GM19238 (cell line): Measurements from ENCODE around the gene SRR.
"Not testable (repeated sequence)": the region's sequence is repeated elsewhere in the genome, so short reads cannot be mapped to it uniquely, and the experiment has no call there.

ENCODE experiments used
- DNase-seq: peaks from one replicate; pipeline ENCODE4 v3.0.0; 2011; ENCODE audit warnings: low spot score; ENCODE audit not compliant: insufficient read length

SRR gene, protein sequence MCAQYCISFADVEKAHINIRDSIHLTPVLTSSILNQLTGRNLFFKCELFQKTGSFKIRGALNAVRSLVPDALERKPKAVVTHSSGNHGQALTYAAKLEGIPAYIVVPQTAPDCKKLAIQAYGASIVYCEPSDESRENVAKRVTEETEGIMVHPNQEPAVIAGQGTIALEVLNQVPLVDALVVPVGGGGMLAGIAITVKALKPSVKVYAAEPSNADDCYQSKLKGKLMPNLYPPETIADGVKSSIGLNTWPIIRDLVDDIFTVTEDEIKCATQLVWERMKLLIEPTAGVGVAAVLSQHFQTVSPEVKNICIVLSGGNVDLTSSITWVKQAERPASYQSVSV

DNA sequence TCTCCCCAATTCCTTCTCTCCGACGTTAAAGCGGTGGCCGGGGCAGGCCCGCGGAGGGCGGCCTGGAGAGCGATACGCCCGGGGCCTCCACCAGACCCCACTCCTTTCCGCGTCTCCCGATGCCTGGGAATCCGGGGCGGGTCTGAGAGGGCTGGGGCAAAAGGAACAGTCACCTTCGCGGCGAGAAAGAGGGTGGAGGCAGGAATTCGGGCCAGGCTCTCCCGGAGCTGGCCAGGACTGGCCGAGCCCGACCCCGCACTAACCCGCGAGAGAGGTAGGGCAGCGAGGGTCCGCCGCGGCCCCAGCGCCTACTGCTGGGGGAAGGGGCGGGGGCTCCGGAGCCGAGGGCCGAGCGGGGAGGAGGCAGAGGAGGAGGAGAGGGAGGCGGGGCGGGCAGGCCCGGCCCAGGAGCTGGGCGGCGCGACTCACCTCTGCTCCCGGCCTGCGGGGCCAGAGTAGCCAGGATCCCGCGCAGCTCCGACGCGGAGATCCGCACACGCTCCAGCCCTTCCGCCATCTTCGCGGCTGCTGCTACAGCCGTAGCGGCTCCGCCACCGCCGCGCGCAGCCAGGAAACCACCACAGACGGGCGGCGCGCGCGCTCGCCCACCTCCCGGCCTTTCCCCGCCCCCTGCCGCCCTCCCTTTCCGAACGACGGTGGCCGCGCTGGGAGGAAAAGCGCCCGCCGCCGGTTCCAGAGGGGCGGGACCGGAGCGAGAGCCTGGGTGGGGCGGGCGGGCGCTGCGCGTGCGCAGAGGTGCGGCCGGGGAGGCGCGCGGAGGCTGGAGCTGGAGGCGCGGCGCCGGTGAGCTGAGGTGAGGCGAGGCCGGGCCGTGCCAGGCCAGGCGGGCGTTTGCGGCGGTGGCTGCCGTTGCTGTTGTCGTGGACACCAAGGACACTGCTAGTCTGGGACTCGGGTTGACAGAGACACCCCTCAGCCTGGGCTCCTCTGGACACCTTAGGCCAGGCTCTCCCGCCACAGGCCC, at the start of gene SRR, which contains the start of gene SMG6:
TSS of gene SRR (plus strand) at position 747 of the 985 bp plus-strand sequence. CDS start 11,611 bp downstream, outside the sequence.
TSS of gene SMG6 (minus strand) at position 582 of the 985 bp plus-strand sequence. CDS start at position 517, 65 bp downstream.
- peak; percentile 95 for DNase-seq

DNA sequence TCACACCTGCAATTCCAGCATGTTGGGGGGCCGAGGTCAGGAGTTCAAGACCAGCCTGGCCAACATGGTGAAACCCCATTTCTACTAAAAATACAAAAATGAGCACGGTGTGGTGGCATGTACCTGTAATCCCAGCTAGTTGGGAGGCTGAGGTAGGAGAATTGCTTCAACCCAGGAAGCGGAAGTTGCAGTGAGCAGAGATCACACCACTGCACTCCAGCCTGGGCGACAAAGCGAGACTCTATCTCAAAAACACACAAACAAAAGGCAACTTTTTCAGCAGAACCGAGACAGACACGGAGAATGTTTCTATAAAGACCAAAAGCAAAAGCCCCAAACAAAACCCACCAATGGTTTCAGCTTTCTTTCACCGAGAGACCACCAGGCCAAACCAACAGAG, 44.9 kb upstream of the SRR start:
- DNase-seq, result not testable (repeated sequence)

DNA sequence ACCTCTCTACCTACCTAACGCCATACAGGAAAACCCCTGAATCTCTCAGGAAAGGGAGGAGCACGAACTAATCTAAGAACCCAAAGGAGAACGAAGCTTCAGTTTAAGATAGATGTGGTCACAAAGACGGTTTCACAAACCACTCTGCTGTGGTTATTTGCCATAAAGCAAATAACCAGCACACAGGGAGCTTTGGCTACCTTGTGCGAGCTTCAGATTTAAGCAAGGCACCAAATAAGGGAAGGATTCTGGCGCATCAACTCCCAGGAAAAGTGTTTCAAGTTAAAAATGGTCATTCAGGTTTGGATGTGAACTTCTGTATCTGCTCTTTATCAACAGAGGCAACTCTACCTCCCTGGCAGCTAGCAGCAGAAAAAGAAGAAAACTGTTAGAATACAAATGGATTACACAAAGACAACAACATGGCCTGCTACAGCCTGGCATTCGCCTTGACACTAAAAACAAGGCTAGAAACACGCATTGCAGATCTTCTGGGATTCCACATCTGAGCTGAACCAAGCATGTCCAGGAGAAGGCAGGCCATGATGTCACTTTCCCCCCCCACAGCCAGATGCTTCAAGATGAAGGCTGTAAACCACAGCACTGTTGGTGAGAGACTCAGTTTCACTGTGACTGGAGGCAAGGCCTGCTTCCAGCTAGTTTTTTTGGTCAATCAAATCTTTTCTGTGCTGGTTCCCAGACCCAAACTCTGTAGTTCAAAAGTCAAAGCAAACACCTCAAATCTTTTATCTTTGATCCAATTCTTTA, 43.8 kb upstream of the SRR start:
- peak; percentile 50 for DNase-seq

DNA sequence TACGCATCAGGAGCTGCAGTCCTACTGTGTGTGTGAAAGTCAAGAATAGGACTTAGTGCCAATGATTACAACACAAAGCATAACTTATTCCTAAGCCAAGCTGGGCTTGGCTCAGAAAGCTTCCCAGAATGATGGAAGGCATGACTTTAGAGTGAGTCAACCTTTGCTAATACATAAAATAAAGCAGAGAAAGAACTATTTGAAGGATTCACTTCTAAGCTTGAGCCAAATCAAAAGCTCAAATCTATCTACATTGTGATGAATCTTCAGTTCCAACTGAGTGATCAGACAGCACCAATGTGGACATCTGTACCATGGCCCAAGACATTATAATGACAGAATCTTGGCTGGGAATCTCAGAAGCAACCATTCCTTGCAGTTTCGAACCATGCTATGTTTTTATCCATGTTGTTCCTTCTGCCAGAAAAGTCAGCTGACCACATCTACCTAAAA, 41.6 kb upstream of the SRR start:
- no peak for DNase-seq

DNA sequence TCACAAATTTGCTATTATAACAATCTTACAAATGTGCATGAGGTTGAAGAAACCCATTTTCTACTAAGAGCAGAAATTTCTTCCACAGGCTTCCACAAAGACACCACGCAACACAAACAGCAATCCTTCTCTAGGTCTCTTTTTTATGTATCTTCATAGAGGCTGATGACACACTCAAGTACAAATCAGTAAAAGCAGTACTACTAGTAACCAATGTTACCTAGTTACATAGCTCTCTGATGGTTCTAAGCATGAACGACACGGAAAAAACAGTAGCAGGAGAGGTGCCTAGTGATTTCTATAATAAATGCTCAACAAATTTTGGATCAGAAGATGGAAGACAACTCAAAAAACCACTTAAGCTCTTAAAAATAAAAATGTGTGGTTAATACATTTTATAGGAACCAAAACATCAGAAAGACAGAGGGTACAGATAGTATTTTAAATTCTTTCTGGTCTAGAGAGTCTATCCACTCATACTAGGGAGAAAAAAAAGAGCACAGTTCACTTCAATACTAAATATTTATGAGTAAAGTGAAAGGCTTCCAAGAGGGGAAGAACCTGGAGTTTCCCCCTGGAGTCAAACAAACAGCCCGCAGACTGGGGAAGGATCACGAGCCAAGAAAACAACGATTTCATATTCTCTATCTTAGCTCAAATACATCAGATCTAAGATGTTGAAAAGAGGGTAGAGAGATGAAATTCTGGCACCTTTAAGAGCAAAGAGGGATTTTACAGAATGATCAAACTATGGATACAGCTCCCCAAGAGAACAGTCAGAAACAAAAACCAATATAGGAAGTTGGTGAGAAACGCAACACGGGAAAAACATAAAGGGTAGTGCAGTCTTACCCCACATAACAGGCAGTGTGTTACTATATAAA, 40.3 kb upstream of the SRR start:
- DNase-seq, result no peak

DNA sequence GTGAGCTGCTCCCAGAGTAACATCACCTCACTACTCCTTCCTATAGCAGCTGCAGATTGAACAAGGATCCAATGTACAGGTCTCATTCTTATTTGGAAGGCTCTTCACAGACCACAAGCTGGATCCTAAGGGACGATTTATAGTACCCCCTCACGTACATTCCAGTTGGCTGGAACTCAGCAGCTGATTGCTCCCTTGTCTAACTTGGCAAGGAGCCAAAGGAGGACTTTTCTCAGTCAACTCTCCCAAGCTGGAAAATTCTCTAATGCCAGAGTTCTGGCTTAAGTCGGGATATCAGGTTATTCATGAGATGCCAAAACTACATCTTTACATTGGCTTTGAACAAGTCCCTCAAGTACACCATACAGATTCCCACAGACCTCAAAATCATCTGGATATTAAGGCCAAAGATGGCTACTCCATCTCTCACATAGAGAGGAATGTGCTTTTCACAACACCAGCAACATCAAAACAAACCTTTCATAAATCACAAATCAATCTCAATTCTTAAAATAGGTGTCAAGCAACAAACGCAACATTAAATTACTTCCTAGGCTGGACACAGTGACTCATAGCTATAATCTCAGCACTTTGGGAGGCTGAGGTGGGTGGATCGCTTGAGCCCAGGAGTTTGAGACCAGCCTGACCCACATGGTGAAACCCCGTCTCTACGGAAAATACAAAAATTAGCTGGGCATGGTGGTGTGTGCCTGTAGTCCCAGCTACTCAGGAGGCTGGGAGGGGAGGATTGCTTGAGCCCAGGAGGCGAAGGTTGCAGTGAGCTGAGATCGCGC, 39.5 kb upstream of the SRR start:
- no peak for DNase-seq

DNA sequence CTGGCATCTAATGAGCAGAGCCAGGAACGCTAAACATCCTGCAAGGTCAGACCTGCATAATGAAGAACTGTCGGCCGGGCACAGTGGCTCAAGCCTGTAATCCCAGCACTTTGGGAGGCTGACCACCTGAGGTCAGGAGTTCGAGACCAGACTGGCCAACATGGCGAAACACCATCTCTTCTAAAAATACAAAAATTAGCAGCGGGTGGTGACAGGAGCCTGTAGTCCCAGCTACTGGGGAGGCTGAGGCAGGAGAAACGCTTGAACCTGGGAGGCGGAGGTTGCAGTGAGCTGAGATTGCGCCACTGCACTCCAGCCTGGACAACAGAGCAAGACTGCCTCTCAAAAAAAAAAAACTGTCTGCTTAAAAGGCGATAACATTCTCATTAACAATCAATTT, 38.6 kb upstream of the SRR start:
- not testable (repeated sequence) for DNase-seq

DNA sequence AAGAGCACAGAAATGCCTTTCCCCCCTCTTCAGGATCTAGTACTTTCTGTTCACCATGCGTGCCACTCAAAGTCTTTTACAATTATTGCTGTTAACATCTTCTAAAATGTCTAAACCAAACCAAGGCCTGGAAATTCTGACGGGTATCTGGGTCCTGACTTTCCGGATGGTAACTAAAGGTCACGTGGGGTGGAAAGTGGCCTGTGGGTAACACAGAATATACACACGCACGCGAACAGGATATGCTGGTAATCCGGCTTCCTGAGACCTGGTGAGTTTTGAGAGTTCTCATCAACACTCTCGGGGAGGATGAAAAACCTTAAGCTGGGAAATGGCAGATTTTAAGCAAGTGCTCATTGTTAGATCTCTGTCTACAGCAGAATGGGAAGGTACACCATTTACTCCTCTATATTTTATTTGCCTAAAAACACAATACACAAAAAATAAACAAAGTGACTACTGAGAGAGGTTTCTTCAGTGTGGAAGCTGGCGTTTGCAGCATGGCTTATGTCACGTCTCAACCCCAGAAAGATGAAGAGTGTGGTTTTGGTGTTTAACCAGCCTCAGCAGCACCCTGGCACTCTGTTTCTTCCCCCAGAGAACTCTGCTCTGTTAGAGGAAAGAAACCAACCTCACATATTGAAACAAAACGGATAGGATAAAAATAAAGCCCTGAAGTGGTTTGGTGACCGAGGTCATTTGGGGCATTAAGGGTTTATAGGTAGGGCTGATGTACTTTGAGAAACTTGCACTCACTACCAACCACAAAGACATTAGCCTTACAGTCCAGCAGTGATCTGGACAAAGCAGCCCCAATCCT, 37.5 kb upstream of the SRR start:
- DNase-seq, result peak; percentile 39

DNA sequence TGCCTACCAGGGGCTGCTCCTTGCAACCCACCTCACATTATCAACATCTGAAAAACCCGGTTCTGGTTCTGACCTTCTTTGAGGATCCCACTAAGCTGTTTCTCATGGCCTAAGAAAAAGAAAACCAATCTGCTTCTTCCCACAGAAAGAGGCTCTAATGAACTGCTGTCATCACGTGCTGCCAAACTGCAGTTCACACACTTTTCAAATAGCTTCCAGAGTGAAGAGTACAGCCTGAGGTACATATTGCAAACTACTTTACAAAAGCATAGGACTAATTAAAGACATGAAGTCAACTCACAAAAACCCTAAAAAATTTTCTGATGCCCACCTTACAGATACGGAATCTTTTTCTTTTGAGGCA, 36.9 kb upstream of the SRR start:
- no peak for DNase-seq

DNA sequence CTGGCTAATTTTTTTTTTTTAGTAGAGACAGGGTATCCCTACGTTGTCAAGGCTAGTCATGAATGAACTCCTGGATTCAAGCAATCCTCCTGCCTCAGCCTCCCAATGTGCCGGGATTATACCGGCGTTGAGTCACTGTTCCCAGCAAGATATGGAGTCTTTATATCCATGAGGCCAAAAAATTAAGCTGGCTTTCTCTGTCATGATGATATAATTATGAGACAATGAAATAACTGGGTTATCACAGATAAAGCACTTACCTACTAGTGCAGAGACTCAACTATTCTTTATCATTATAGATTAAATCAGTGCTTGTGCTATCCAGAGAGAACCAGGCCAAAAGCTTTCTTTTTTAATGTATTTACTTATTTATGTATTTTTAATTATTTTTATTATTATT, 36.4 kb upstream of the SRR start:
- DNase-seq, result no peak

DNA sequence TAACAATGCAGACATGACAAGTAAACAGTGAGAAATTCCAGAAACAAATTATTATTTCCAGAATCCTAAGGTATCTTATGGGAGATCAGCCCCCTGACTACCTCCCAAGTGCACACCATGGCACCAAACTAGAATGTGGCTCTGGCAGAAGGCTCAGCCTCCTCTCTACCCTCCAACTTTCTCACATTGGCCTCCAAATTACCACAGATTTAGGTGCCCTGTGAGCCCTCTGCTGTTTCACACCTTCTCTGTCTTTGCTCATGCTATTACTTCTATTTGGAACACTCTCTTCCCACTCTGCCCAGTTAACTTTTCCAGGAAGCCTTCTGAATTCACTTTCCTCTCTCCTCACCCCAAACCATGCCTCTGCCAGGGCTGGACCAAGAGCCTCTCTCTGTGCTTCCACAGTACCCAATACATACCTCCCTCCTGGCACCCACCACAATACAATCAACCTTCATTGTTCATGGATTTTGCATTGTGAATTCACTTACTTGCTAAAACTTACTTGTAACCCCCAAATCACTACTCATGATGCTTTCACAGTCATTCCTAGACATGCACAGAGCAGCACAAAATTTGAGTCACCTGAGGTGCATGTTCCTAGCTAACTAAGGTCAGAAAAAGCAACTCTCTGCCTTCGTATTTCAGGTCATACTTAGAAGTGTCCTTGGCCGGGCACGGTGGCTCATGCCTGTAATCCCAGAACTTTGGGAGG, 31.6 kb upstream of the SRR start:
- no peak for DNase-seq

DNA sequence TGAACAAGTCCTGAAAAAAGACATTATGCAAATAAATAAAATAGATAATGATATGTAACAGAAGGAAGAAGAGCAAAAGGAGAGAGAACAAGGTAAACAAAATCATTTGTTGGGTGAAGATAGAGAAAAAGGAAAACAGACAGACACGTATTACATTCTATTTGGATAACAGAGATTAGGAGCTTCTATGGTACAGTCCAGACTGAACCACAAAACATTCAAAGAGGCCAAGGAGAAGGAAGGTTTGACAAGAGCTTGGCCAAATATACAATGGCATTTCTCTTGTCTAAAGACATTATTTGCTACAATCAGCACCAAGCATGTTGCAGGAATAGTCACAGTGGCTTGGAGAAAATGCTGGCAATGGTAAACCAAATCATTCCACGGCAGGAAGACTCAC, 29.3 kb upstream of the SRR start:
- no peak for DNase-seq

DNA sequence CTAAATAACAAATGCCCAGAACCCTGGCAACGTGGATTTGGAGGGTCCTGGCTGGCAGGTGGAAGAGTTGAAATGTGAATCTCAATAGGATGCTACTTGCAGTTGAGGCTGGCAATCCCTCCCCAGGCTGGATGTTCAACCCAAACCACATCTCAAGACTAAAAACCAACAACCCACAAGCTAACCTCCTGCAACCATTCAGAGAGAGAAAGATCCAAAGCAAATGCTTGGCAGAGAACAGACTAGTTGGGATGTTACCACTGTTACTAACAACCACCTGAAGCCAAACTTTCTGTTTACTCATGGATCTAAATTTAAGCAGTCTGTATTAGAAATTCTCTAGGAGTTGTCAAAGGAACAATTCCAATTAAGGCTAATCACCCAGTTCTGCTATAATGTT, 28.0 kb upstream of the SRR start:
- DNase-seq, result no peak

DNA sequence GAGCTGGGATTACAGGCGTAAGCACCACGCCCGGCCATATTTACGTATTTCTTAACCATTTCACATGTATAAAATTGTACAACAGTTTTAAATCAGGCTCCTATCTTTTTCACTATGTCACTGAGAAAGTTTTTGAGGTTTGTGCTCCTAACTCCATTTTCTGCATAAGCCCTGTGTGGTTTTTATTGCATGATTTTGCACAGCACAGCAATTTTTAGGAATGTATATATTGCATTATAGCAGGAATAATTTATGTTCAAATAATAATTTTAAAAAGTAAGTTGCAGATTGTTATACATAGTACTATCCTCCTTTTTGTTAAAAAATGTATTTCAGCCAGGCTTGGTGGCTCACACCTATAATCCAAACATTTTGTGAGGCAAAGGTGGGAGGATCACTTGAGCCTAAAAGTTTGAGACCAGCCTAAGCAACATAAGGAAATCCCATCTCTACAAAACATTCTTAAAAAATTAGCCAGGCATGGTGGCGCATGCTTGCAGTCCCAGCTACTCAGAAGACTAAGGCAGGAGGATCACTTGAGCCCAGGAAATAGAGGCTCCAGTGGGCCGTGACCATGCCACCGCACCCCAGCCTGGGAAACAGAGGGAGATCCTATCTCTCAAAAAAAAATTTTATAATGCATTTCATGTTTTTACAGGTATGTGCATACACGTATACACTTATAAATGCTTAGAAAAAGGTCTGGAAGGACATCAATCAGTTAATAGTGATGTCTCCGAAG, 26.1 kb upstream of the SRR start:
- DNase-seq, result no peak

DNA sequence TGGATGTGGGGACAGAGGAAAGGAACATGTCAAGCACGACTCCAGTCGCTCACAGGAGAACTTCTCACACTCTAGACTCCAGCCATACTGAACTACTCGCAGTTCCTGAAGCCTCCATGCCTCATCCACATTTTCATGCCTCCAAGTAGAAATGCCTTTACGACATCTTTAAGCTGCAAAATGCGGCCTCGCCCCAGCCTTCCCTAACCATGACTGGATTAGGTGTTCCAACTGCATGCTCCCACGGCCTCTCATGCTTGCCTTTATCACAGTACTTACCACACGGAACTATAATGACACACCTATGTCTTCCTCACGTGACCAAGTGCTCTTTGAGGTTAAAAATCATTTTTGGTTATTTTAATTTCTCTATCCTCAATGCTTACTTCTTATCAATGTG, 24.0 kb upstream of the SRR start:
- no peak for DNase-seq

DNA sequence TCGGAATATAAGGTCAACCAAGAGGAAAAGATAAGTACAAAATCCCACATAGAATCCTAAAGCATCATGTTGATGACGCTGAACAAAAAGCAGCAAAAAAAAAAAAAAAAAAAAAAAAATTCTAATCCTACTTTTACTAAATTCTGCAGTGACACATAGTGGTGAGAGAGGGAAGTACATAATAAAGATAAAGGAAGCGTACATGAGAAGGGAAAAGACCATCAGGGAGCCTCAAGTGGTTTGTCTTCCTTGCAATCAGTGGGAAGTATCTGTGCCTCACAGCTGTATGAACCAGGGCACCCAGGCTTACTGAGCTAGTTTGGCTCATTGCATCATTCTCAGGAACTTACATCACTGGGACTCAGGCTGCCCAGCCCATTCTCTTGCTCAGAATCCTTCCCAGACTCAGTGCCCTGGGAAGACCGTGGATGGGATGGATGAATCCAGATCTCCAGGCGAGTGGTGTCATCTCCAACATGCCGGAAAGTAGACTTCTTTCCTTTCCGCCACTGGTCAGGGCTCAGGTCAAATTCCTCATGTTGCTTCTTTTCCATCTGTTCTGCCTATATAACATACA, 21.4 kb upstream of the SRR start:
- DNase-seq, result peak; percentile 27

DNA sequence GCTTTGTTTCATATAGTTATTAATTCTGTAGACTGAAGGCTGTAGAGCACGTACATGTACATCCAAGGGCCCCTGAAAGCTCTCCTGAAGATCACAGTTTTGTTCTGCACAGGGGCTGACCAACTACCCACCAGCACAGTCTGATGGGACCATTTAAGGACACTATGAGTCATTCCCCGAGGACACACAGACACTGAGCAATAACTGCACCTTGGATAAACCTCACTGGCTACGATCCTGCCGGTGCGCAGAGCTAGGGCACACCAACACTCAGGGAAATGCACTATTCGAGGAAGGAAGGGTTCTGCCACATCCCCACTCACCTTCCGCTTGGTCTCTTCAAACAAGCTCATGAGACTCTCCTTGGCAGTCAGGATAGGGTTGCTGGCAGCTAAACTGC, 20.4 kb upstream of the SRR start:
- DNase-seq, result no peak
